Sigmoid colon (tissue), 7 donors: ENCODE measurements around the gene AP2A1. TPM values are rescaled to one million over a fixed set of nuclear protein-coding genes. Genes with fewer than 3 reads are reported as not detected.

Experiments used
- DNase-seq: peaks from one replicate; pipeline ENCODE4 v3.0.0-alpha.2; 2019
- H3K27ac ChIP-seq, 4 donors: fragments of 200-600 bp; sonication (generic); one replicate each; pipeline ENCODE4 v1.5.1; 2016 to 2019; ENCODE audit warnings: mild to moderate bottlenecking in 1 of 4
- H3K27me3 ChIP-seq, 3 donors: fragments of 200-600 bp; sonication (generic); one replicate each; pipeline ENCODE4 v1.5.1; 2019; ENCODE audit warnings: mild to moderate bottlenecking in 1 of 3
- H3K36me3 ChIP-seq, 4 donors: fragments of 200-600 bp; sonication (generic); one replicate each; pipeline ENCODE4 v1.5.1; 2016 to 2019
- H3K4me1 ChIP-seq, 4 donors: fragments of 200-600 bp; sonication (generic); one replicate each; pipeline ENCODE4 v1.5.1; 2017 to 2019
- H3K4me3 ChIP-seq, 4 donors: fragments of 200-600 bp; sonication (generic); one replicate each; pipeline ENCODE4 v1.5.1; 2017 to 2019; ENCODE audit warnings: mild to moderate bottlenecking in 2 of 4, moderate library complexity in 1 of 4
- H3K9me3 ChIP-seq, 4 donors: fragments of 200-600 bp in 3 of 4; sonication (generic) in 3 of 4; one replicate each; pipeline versions ENCODE4 v1.5.1 to v1.6.1; 2013 to 2019
- EP300 ChIP-seq, 4 donors: sonication (generic); formaldehyde crosslinking; IDR thresholded peaks; one replicate each; pipeline ENCODE4 v1.6.1; 2017; ENCODE audit warnings: antibody characterized with exemption in 4 of 4
- POLR2A ChIP-seq, 2 donors: fragments of 450-650 bp; IDR thresholded peaks; one replicate each; pipeline ENCODE4 v1.6.1; 2016; ENCODE audit warnings: antibody characterized with exemption in 2 of 2, mild to moderate bottlenecking in 2 of 2, moderate library complexity in 2 of 2
- POLR2AphosphoS5 ChIP-seq, 4 donors: sonication (generic); formaldehyde crosslinking; IDR thresholded peaks; one replicate each; pipeline ENCODE4 v1.6.1; 2017; ENCODE audit warnings: antibody characterized with exemption in 4 of 4
- WGBS, 2 donors: extraction: QIAGEN DNeasy Blood & Tissue Kit; methylation state at CpG; one replicate each; pipeline ENCODE4 v1.1.7; 2013; 5-methylcytosine and 5-hydroxymethylcytosine counted together
- intact Hi-C: fragments of 100-400 bp; cut with DNase I; formaldehyde crosslinking; loops from one replicate; pipeline ENCODE4 v1.15.1; 2023
- polyA plus RNA-seq, 3 donors: library from polyadenylated mRNA; stranded (reverse); fragments of 200-250 nt; gene quantifications; one replicate each; pipeline ENCODE4 v1.2.3, GENCODE V29; 2013
- total RNA-seq, 4 donors: library from RNA; depleted of rRNA; stranded (reverse); fragments of >200 nt; gene quantifications; one replicate each; pipeline ENCODE4 v1.1.0, GENCODE V29; 2016
- TF ChIP-seq, protein P1 (sequence below), 4 experiments: fragments of 450-650 bp in 3 of 4; fragments of 200-600 bp in 1 of 4; IDR thresholded peaks; one replicate each; pipeline ENCODE4 v1.5.1; 2016 to 2019; ENCODE audit warnings: antibody characterized with exemption in 4 of 4, mild to moderate bottlenecking in 3 of 4, moderate library complexity in 2 of 4
- donor health status: healthy with polysubstance abuse.
- donor health status: Bipolar disorder and iron deficiency.
- donor health status: healthy.

The AP2A1 gene
- total and polyA plus RNA-seq, 7 donors: 33.0 to 81.1 (median 50.7) TPM

DNA sequence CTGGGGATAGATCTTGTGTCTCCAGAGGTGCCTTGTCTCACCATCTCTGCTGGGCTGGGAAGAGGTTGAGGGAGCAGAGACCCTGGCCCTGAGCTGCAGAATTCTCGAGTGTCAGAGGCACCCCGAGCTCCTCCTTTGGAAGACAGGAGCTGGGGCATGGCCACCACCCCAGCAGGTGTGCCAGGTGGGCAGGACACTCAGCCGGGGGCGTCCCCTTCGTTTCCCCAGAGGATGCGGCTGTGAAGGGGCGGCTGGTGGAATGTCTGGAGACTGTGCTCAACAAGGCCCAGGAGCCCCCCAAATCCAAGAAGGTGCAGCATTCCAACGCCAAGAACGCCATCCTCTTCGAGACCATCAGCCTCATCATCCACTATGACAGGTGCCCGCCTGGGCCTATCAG is 31.8 kb downstream of the AP2A1 start:
- no peak for DNase-seq
- no peak overlapping the region for H3K4me3 ChIP-seq
- H3K27me3 ChIP-seq: no peaks in the 10 kb centered on the region
- H3K4me1 ChIP-seq: peaks cover 0 to 21% (median 18%) of the 10 kb centered on the region in 4 donors
- H3K27ac ChIP-seq: no peak overlapping the region
- 96% methylated on average over 11 of the region's 11 CpGs for WGBS, 2 donors
- no peaks in the 10 kb centered on the region for H3K9me3 ChIP-seq
- TF ChIP-seq POLR2A (IDR thresholded peaks at IDR 0.05) (no peak), POLR2AphosphoS5 (IDR thresholded peaks at IDR 0.05) (no peak), EP300 (IDR thresholded peaks at IDR 0.05) (no peak)
- TF ChIP-seq, protein P1, sequence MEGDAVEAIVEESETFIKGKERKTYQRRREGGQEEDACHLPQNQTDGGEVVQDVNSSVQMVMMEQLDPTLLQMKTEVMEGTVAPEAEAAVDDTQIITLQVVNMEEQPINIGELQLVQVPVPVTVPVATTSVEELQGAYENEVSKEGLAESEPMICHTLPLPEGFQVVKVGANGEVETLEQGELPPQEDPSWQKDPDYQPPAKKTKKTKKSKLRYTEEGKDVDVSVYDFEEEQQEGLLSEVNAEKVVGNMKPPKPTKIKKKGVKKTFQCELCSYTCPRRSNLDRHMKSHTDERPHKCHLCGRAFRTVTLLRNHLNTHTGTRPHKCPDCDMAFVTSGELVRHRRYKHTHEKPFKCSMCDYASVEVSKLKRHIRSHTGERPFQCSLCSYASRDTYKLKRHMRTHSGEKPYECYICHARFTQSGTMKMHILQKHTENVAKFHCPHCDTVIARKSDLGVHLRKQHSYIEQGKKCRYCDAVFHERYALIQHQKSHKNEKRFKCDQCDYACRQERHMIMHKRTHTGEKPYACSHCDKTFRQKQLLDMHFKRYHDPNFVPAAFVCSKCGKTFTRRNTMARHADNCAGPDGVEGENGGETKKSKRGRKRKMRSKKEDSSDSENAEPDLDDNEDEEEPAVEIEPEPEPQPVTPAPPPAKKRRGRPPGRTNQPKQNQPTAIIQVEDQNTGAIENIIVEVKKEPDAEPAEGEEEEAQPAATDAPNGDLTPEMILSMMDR (IDR thresholded peaks at IDR 0.05): no peak
- peaks cover 45 to 81% (median 55%) of the 10 kb centered on the region in 4 donors for H3K36me3 ChIP-seq
- intact Hi-C loops: no loop called here

DNA sequence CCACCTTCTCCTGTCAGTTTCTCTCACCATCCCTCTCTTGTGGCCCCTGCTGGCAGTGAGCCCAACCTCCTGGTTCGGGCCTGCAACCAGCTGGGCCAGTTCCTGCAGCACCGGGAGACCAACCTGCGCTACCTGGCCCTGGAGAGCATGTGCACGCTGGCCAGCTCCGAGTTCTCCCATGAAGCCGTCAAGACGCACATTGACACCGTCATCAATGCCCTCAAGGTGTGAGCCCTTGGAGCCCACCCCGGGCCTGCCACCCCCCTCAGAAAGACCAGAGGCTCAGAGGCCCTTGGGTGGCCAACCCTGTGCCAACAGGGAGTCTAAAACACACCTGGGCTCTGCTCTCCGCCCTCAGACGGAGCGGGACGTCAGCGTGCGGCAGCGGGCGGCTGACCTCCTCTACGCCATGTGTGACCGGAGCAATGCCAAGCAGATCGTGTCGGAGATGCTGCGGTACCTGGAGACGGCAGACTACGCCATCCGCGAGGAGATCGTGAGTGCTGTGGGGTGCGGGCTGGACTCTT is 32.5 kb downstream of the AP2A1 start:
- WGBS, 2 donors: 95 to 96% methylated on average over 28 of the region's 28 CpGs
- intact Hi-C loops: no loop called here
- no peak overlapping the region for H3K27ac ChIP-seq

DNA sequence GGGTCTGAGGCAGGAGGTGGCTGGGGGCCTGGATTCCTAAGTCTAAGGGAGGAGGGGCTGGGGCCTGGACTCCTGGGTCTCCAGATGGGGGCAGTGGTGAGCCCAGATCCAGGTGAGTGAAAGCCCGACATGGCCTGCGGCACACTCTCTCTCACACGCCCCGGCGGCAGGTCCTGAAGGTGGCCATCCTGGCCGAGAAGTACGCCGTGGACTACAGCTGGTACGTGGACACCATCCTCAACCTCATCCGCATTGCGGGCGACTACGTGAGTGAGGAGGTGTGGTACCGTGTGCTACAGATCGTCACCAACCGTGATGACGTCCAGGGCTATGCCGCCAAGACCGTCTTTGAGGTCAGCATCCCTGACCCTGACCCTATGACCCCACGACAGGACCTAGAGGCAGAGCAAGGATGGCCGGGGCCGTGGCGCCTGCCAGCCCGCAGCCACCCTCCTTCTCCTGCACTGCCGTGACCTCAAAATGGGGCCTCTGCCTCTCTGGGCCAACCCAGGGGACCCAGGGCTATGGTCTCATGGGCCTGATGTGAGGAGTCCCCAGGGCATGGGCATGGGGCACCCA is 33.1 kb downstream of the AP2A1 start:
- H3K4me3 ChIP-seq: no peak overlapping the region
- H3K27me3 ChIP-seq: no peaks in the 10 kb centered on the region
- no peak for TF ChIP-seq POLR2AphosphoS5 (IDR thresholded peaks at IDR 0.05)
- TF ChIP-seq EP300 (IDR thresholded peaks at IDR 0.05): no peak
- TF ChIP-seq POLR2A (IDR thresholded peaks at IDR 0.05): no peak
- TF ChIP-seq, protein P1 (IDR thresholded peaks at IDR 0.05): no peak
- H3K27ac ChIP-seq: no peak overlapping the region
- H3K9me3 ChIP-seq: no peaks in the 10 kb centered on the region
- intact Hi-C loops: no loop called here
- H3K36me3 ChIP-seq: peaks cover 40 to 79% (median 48%) of the 10 kb centered on the region in 4 donors
- H3K4me1 ChIP-seq: peaks cover 0 to 21% (median 18%) of the 10 kb centered on the region in 4 donors
- no peak for DNase-seq
- 96 to 97% methylated on average over 25 of the region's 25 CpGs for WGBS, 2 donors

More for the DNA sequence above, 32.5 kb downstream of the AP2A1 start:
- Histone ChIP-seq H3K9me3 (no peaks in the 10 kb centered on the region), H3K27me3 (no peaks in the 10 kb centered on the region), H3K4me1 (peaks cover 0 to 21% (median 18%) of the 10 kb centered on the region in 4 donors), H3K36me3 (peaks cover 45 to 80% (median 53%) of the 10 kb centered on the region in 4 donors), H3K4me3 (no peak overlapping the region)
- DNase-seq: no peak
- TF ChIP-seq, protein P1 (IDR thresholded peaks at IDR 0.05): no peak
- TF ChIP-seq POLR2A (IDR thresholded peaks at IDR 0.05) (no peak), EP300 (IDR thresholded peaks at IDR 0.05) (no peak), POLR2AphosphoS5 (IDR thresholded peaks at IDR 0.05) (no peak)

DNA sequence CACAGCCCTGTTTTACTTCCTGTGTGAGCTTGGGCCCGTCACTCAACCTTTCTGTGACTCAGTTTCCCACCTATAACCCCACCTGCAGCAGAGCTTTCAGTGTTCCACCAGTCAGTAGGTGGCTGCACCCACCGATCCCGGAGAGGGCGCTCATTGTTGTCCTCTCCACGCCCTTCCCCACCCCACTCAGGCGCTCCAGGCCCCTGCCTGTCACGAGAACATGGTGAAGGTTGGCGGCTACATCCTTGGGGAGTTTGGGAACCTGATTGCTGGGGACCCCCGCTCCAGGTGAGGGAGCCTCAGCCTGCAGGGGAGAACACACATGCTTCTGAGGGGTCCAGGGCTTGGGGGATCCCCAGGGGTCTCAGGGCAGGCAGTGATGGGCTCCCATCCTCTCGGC is 34.0 kb downstream of the AP2A1 start:
- Histone ChIP-seq H3K27me3 (no peaks in the 10 kb centered on the region), H3K4me3 (no peak overlapping the region), H3K27ac (peak overlapping the region in 2 of 4 donors; percentile 78 to 81), H3K4me1 (peaks cover 0 to 21% (median 18%) of the 10 kb centered on the region in 4 donors), H3K9me3 (no peaks in the 10 kb centered on the region), H3K36me3 (peaks cover 32 to 78% (median 40%) of the 10 kb centered on the region in 4 donors)
- WGBS, 2 donors: 93 to 94% methylated on average over 10 of the region's 10 CpGs
- intact Hi-C loops: no loop called here
- DNase-seq: no peak
- TF ChIP-seq POLR2A (IDR thresholded peaks at IDR 0.05): no peak

DNA sequence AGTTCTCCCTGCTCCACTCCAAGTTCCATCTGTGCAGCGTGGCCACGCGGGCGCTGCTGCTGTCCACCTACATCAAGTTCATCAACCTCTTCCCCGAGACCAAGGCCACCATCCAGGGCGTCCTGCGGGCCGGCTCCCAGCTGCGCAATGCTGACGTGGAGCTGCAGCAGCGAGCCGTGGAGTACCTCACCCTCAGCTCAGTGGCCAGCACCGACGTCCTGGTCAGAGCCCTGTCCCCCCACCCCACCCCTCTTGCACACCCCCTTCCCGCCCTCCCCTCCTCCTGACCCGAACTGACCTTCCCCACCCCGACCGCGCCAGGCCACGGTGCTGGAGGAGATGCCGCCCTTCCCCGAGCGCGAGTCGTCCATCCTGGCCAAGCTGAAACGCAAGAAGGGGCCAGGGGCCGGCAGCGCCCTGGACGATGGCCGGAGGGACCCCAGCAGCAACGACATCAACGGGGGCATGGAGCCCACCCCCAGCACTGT is 34.6 kb downstream of the AP2A1 start:
- WGBS, 2 donors: 85 to 86% methylated on average over 32 of the region's 32 CpGs
- H3K36me3 ChIP-seq: peaks cover 25 to 78% (median 33%) of the 10 kb centered on the region in 4 donors

More for the DNA sequence above, 34.6 kb downstream of the AP2A1 start:
- intact Hi-C loops: no loop called here
- no peaks in the 10 kb centered on the region for H3K27me3 ChIP-seq
- TF ChIP-seq POLR2A (IDR thresholded peaks at IDR 0.05) (no peak), EP300 (IDR thresholded peaks at IDR 0.05) (no peak), POLR2AphosphoS5 (IDR thresholded peaks at IDR 0.05) (no peak)
- TF ChIP-seq, protein P1 (IDR thresholded peaks at IDR 0.05): no peak
- peak overlapping the region; percentile 40 to 61 (median 49) for H3K4me3 ChIP-seq
- peaks cover 0 to 21% (median 18%) of the 10 kb centered on the region in 4 donors for H3K4me1 ChIP-seq
- no peaks in the 10 kb centered on the region for H3K9me3 ChIP-seq
- peak overlapping the region; percentile 73 to 81 (median 79) for H3K27ac ChIP-seq
- DNase-seq: no peak
